ENCODE results near the gene KRT32.

DNA sequence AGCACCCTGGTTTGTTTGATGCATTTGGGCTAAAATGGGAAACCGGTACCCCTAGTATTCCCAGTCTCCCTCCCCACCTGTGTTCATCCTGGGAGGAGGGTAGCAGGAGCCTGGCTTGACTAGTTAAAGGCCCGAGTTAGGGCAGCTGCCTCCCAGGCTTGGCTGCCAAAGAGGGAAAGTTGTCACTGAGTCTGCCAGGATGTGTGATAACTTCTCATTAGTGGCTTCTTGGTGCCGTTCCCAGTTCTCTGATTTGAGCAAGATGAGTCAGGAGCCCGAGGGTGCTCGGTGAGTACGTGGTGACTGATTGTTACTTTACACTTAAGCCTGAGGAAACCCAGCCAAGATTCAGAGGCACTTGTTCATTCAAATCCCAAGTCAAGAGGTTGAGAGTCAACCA is 2.5 kb downstream of the KRT32 start:
- TF ChIP-seq, protein P1, sequence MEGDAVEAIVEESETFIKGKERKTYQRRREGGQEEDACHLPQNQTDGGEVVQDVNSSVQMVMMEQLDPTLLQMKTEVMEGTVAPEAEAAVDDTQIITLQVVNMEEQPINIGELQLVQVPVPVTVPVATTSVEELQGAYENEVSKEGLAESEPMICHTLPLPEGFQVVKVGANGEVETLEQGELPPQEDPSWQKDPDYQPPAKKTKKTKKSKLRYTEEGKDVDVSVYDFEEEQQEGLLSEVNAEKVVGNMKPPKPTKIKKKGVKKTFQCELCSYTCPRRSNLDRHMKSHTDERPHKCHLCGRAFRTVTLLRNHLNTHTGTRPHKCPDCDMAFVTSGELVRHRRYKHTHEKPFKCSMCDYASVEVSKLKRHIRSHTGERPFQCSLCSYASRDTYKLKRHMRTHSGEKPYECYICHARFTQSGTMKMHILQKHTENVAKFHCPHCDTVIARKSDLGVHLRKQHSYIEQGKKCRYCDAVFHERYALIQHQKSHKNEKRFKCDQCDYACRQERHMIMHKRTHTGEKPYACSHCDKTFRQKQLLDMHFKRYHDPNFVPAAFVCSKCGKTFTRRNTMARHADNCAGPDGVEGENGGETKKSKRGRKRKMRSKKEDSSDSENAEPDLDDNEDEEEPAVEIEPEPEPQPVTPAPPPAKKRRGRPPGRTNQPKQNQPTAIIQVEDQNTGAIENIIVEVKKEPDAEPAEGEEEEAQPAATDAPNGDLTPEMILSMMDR (IDR thresholded peaks at IDR 0.05): no peak
- TF ChIP-seq POLR2A (IDR thresholded peaks at IDR 0.05): no peak
